OCI-LY3 (cell line): ENCODE measurements around the gene EFNA2.

Source experiments
- CTCF ChIP-seq: fragments of 200-600, 300-600 bp; sonication (generic); IDR thresholded peaks from 2 replicates; pipeline ENCODE4 v1.5.1; 2014; ENCODE audit warnings: antibody characterized with exemption, low read length, low read depth
- EZH2phosphoT487 ChIP-seq: fragments of 200-600 bp; shearing (Covaris generic); IDR thresholded peaks from 2 replicates; pipeline ENCODE4 v1.6.1; 2018; ENCODE audit warnings: antibody characterized with exemption, mixed run types, low read depth

GRCh38 chr19:1304197-1304924, 18.7 kb downstream of the EFNA2 start:
- no peak for TF ChIP-seq CTCF
- no peak for TF ChIP-seq EZH2phosphoT487
